PC-9 (cell line): ENCODE results near the gene TMEM270.
"Not testable (repeated sequence)": the region's sequence is repeated elsewhere in the genome, so short reads cannot be mapped to it uniquely, and the experiment has no call there.

Source experiments
- EZH2 ChIP-seq: fragments of 200-600 bp; sonication (generic); IDR thresholded peaks from 2 replicates; pipeline ENCODE4 v1.8.0; 2017; ENCODE audit warnings: antibody characterized with exemption, low read depth
- TF ChIP-seq, protein P1 (sequence below): fragments of 200-600 bp; sonication (generic); conservative IDR thresholded peaks from 2 replicates; pipeline ENCODE4 v1.6.1; 2017; ENCODE audit warnings: mixed run types, antibody characterized with exemption, mild to moderate bottlenecking, moderate library complexity

DNA sequence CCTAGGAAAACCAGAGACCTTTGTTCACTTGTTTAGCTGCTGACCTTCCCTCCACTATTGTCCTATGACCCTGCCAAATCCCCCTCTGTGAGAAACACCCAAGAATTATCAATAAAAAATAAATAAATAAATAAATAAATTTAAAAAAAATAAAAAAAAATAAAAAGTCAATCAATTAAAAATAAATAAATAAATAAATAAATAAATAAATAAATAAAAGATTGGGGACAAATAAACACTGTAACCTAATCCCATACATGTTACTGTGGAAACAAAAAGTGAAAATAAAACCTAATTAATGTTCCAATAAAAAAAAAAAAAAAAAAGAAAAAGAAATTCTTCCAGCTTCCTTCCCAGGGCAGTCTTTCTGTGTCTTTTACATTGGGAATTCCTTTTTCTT is 23.8 kb upstream of the TMEM270 start:
- TF ChIP-seq, protein P1, sequence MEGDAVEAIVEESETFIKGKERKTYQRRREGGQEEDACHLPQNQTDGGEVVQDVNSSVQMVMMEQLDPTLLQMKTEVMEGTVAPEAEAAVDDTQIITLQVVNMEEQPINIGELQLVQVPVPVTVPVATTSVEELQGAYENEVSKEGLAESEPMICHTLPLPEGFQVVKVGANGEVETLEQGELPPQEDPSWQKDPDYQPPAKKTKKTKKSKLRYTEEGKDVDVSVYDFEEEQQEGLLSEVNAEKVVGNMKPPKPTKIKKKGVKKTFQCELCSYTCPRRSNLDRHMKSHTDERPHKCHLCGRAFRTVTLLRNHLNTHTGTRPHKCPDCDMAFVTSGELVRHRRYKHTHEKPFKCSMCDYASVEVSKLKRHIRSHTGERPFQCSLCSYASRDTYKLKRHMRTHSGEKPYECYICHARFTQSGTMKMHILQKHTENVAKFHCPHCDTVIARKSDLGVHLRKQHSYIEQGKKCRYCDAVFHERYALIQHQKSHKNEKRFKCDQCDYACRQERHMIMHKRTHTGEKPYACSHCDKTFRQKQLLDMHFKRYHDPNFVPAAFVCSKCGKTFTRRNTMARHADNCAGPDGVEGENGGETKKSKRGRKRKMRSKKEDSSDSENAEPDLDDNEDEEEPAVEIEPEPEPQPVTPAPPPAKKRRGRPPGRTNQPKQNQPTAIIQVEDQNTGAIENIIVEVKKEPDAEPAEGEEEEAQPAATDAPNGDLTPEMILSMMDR: not testable (repeated sequence)
- not testable (repeated sequence) for TF ChIP-seq EZH2
